Measurements from ENCODE around the gene HSD11B1L.
"Not testable (repeated sequence)": the region's sequence is repeated elsewhere in the genome, so short reads cannot be mapped to it uniquely, and the experiment has no call there.

HSD11B1L gene

DNA sequence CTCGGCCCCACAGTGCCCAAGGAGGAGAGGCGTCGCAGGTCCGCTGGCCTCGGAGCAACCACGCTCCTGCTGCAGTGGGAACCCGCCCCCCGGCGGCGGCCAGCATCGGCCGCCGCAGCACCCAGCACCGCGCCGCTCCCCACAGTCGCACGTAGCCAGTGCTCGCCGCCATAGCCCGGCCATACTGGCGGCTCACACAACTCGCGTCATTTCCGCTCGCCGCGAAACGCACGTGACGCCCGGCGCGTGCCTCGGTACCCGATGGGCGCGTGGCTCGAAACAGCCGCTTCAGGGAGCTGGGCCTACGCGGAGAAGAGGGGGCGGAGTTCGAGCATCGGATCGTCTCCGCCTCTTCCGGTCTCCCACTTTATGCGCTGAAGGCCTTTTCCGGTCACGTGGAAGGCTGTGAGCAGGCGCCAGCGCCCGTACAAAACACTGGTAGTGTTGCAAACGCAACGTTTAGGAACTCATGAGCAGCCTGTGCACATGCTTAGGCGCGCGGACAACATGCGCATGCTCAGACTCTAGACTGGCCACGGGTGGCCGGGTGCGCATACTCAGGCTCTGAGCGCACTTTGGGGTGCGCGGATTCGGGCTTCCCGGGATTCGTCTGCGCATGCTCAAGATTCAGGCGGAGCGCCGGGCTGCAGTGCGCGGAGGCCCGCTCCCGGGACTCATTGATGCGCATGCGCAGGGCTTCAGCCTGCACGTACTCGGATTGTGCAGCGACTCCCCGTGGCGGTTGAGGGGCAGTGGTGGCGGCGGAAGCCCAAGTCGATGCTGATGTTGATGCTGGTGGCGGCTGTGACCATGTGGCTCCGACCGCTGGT lies 39.3 kb downstream of the HSD11B1L start, which contains the start of the genes CATSPERD and LONP1:
Gene CATSPERD (plus strand): TSS at position 677 of the 830 bp plus-strand sequence. CDS start 101 bp downstream, at position 778.
Gene LONP1 (minus strand): TSS at position 186 of the 830 bp plus-strand sequence. CDS start 14 bp downstream, at position 172.
- in situ Hi-C loops (cut with MboI; ENCODE audit: low sequenced_read_pairs) = no loop called here

DNA sequence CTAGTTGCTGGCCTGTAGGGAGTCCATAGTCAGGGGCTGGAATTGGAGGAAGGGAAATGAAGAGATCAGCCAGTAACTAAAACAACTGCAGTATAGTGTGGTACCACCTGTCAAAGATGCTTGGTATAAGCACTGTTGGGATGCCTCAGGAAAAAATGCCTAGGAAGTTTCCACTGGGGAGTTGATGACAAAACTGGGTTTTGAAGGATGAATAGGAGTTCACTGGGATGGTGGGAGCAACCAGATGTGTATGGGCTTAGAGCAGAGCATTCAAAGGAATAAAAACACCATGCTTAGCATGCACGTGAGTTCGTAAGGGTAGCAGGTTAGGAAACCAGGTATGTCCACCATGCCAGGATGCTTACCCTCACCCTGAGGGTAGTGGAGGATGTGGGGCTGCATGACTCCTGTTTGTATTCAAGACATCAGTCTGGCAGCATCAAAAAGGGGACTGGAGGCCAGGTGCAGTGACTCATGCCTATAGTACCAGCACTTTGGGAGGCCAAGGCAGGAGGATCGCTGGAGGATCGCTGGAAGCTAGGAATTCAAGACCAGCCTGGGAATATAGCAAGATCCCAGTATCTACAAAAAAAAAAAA lies 46.7 kb downstream of the HSD11B1L start:
- in situ Hi-C loops (cut with MboI; ENCODE audit: low sequenced_read_pairs) = no loop called here

DNA sequence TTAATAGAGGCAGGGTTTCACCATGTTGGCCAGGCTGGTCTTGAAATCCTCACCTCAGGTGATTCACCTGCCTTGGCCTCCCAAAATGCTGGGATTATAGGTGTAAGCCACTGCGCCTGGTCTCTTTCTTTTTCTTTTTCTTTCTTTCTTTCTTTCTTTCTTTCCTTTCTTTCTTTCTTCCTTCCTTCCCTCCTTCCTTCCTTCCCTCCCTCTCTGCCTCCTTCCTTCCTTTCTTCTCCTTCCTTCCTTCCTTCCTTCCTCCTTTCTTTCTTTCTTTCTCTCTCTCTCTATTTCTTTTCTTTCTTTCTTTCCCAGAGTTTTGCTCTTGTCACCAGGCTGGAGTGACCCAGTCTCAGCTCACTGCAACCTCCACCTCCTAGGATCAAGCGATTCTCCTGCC lies 52.3 kb downstream of the HSD11B1L start:
- in situ Hi-C loops (cut with MboI; ENCODE audit: low sequenced_read_pairs) = not testable (repeated sequence)
